22Rv1 (cell line): ENCODE data around the gene NSD1.

Experiments
- ZFX ChIP-seq: fragments of 450-650 bp; IDR thresholded peaks from 2 replicates; pipeline ENCODE4 v1.6.1; 2017; ENCODE audit warnings: antibody characterized with exemption, borderline replicate concordance
- TF ChIP-seq, protein P1 (sequence below): fragments of 450-650 bp; IDR thresholded peaks from 2 replicates; pipeline ENCODE4 v1.5.1; 2017; ENCODE audit warnings: mild to moderate bottlenecking

DNA sequence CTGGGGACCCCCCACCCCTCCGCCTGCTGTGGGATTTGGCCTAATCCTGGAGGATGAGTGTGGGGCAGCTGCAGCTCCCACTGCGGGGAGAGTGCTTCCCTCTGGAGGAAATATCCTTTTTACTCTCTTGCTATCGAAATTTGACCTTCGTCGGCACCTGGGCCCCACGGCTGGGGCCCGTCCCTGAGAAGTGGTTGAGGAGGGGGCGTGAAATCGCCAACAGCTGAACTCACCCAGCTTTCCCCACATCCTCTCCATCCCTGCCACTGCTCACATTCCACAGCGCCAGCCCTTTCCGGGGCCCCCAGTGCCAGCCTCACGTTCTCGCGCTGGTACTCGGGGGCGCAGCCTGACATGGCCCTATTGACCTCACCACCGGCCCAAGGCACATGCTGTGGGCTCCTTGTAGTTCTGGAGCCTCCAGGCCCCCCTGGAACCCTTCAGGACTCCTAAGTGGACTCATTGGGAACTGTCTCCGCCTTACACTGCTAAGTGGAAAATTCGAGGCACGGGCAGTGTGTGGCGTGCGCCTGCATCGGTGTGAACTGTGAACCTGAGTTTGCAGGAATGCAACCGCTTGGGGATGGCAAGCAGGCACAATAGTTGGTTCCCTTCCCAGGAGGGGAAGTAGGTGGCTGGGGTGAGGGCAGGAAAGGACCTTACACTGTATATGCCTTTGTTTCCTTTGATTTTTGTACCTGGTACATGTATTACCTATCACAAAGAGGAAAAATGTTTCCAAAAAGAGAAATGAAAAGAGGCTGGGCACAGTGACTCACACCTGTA, 27.7 kb upstream of the NSD1 start:
- TF ChIP-seq, protein P1, sequence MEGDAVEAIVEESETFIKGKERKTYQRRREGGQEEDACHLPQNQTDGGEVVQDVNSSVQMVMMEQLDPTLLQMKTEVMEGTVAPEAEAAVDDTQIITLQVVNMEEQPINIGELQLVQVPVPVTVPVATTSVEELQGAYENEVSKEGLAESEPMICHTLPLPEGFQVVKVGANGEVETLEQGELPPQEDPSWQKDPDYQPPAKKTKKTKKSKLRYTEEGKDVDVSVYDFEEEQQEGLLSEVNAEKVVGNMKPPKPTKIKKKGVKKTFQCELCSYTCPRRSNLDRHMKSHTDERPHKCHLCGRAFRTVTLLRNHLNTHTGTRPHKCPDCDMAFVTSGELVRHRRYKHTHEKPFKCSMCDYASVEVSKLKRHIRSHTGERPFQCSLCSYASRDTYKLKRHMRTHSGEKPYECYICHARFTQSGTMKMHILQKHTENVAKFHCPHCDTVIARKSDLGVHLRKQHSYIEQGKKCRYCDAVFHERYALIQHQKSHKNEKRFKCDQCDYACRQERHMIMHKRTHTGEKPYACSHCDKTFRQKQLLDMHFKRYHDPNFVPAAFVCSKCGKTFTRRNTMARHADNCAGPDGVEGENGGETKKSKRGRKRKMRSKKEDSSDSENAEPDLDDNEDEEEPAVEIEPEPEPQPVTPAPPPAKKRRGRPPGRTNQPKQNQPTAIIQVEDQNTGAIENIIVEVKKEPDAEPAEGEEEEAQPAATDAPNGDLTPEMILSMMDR = no peak
- no peak for TF ChIP-seq ZFX
